HG02852 (cell line): ENCODE data around the gene MUC15.
A peak's percentile ranks its signal among the peaks of the same experiment; 100 is the strongest.
"Not testable (repeated sequence)": the region's sequence is repeated elsewhere in the genome, so short reads cannot be mapped to it uniquely, and the experiment has no call there.

Experiments
- ATAC-seq: cut with Tn5 transposase; IDR thresholded peaks from one replicate; pipeline ENCODE4 v1.9.1; 2021; ENCODE audit warnings: mild to moderate bottlenecking, moderate library complexity; ENCODE audit not compliant: unreplicated experiment

MUC15 gene, protein sequence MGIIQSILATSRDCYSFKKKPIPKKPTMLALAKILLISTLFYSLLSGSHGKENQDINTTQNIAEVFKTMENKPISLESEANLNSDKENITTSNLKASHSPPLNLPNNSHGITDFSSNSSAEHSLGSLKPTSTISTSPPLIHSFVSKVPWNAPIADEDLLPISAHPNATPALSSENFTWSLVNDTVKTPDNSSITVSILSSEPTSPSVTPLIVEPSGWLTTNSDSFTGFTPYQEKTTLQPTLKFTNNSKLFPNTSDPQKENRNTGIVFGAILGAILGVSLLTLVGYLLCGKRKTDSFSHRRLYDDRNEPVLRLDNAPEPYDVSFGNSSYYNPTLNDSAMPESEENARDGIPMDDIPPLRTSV

DNA sequence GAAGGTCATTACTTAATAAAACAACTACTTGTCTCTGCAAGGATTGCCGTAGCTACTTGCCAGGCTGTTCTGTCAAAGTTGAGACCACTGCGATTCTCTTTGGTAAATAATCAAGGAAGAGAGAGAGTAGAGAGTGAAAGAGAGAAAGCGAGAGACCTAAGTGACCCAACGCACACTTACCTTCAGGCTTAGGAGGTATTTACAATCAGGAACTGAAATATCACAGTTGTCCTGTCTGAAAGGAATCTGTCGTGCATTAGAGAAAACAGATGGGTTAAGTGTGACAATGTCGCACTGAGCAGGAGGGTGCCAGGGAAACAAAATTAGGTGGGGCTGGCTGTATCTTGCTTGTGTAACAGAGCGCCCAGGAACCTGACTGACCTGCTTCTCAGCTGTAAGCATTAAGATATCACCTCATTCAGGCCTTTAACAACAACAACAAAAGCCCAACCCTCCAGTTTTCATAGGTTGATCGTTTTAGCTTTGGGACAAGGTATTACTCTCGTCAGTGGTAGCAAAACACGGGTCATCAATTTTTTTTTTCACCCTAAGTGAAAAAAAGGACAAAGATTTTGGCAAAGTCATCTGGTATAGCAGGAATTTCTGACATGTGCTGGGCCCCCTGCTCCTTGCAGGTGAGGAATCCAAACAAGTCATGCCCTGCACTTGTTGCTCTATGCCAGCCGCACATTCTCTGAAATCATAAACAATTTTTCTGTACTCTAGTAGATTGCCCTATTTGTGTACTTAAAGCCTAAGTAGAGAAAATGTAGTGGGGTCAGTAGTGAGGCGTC lies at the start of gene MUC15:
Gene MUC15 (minus strand): TSS at position 403 of the 794 bp plus-strand sequence. CDS start 5,169 bp downstream, outside the sequence.
- no peak for ATAC-seq

DNA sequence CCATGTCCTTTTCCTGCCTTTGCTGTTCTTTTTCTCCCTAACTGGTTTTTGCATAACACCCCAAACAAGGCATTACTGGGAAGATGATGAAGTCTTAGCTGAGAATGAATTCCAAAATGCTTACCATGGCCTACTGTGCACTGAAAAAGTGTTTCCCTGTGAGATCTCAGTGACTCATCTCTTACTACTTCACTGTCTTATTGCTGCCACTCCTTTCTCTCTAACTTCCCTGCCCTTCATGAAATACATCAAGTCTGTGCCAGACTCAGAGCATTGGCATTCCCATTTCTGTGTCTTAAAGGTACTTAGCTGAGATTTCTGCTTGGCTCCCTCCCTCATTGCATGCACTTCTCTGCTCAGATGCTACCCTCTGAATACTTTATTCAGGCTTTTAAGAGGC lies 49.1 kb upstream of the MUC15 start:
- ATAC-seq = no peak

DNA sequence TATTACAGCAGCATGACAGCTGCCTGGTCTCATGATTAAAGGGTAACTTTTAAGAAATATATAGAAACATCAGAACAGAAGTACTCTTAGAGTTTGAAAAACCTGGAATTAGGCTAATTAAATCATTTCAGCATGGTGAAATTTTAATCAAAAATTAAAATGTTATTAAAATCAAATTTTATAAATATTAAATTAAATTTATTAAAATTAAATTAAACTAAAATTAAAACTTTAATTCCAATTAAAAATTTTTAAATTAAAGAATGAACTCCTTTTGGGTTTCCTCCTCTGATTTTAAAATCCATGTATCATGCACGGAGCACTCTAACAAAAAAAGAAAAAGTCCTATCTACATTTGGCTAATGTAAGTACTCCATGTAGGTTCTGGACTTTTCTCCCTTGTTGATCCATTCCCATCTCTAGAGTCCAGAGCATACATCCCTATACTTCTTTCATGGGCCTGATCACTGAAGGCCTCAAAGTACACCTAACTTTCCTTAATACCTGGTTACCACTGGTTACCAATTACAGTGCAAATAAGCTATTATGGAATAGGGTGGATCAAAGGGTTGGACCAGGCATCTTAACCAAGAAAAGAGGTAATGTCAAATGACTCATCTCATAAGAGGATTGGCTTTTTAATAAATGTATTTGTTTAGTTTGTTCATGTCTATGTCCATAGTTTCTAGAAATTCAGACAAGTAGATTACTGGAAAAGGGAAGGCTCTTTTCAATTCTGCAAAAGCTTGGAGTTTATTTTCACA lies 48.4 kb upstream of the MUC15 start:
- no peak for ATAC-seq

DNA sequence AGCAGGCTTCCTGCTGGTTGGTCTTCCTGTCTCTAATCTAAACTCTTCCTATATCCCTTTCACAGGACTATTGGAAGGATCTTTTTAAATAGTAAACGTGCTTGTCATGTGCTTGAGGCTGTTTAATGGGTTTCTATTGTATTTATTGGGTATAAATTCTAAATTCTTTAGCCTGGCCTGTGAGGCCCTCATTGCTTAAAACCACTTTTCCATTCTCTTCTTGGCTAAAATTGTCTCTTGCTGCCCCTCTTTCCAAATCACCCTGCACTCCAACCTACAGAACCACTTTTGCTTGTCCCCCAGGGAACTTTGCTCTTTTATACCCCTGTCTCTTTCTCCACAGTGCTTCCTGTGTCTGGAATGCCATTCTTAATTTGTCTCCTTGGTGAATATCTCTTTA lies 46.4 kb upstream of the MUC15 start:
- ATAC-seq = no peak

DNA sequence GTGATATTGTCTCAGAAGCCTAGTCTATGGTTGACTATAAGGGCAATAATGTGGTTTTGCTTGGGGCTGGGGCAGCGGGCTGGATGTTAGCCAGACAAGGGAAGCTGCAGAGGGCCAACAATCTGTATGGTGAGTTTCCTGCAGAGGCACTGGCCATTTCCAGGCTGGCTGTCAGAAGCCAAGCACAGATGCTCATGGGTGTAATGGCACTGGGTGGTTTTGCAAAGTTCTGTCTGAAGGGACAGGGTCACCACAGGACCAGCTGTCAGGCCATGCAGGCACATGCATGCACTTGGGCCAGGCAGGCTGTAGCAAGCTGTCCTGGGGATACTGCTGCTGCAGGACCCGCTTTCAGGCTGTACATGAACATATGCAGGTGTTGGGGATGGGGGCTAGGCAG lies 41.7 kb upstream of the MUC15 start:
- no peak for ATAC-seq

DNA sequence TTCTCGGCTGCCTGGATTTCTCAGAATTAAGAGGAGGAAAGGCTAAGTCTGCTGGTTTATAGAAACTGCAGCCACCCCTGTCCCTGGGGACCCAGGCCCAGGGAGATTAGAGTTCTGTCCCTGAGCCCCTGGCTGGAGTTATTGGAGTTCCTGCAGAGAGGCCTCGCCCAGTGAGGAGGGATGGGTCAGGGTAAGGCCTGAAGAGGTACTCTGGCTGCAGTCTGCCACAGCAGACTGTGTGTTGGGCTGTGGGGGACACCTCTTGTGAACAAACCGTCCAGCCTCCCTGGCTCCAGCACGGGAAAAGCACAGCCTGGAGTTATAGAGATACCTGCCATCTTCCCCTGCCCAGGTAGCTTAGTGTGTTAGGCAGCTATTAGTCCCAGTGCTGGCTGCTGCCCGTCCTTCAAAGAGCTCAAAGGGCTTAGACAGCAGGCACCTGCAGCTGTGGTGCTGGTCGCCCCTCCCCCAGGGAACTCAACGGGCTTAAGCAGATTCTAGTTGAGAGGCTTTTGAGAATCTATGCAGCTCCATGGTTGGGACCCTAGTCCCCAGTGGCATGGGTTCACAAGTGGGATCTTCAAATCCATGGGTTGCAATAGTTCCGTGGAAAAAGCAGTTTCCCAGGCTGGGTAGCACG lies 36.6 kb upstream of the MUC15 start:
- peak; percentile 30 for ATAC-seq

DNA sequence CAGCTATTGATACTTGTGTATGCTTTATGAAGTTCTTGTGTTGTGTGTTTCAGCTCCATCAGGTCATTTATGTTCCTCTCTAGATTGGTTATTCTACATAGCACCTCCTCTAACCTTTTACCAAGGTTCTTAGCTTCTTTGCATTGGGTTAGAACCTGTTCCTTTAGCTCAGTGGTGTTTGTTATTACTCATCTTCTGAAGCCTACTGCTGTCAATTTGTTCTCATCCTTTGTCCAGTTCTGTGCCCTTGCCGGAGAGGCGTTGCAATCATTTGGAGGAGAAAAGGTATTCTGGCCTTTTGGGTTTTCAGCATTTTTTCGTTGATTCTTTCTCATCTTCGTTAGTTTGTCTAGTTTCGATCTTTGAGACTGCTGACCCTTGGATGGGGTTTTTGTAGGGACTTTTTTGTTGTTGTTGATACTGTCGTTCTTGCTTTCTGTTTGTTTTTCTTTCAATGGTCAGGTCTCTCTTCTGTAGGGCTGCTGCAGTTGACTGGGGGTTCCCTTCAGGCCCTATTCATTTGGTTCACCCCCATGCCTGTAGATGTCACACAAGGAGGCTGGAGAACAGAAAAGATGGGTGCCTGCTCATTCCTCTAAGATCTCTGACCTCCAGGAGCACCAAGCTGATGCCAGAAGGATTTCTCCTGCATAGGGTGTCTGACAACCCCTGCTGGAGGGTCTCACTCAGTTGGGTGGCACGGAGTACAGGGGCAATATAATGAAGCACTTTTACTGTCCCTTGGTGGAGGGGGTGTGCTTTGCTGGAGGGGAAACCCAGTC lies 35.9 kb upstream of the MUC15 start:
- ATAC-seq = peak; percentile 72

DNA sequence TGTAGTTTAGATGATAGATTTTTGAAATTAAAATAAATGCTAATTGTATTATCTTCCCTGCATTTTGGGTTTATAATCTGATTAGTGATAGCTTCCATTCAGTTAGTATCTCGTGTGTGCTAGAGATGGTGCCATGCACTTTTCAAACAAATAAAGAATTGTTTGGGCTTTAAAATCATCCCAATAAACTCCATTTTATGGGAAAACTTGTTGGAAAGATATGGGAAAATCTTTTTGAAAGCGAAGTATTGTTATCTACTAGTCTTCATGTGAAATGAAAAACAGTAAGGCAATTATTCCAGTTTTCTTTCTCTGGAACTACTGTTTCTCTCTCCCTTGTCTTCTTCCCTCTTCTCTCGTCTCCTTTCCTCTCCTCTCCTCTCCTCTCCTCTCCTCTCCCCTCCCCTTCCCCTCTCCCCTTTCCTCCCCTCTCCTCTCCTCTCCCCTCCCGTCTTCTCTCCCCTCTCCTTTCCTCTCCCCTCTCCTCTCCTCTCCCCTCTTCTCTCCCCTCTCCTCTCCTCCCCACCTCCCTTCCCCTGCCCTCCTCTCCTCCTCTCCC lies 27.9 kb upstream of the MUC15 start:
- no peak for ATAC-seq

DNA sequence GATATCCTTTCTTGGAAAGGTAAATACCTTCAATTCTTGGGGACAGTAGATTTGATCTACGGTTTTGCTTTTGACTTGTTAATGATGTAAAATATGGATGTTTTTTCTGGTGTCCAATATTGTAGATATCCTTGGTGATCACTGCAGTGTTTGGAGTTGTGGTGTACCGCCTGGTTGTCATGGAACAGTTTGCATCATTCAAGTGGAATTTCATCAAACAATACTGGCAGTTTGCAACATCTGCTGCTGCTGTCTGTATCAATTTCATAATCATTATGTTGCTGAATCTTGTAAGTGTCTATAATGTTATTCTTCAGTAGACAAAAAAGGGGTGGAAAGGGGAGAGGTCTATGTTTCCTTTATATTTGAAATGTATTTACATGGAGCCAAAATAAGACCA lies 27.4 kb upstream of the MUC15 start:
- no peak for ATAC-seq

DNA sequence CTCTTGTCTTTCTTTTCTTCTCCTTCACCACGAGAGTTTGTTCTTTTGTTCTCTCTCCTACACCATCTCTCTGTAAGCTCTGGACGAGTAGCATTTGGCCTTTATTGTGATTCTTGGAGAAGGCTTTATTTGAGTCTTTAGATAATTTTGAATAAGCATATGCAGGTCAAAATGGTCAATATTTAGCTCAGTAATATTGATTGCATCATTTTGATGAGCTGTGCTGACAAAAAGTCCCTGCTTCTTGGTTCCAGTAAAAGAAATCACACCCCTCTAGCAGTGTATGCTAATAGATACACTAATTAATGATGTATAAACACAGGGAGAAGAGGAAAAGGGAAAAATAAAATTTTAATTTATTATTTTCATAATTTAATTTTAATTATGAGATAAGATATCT lies 25.8 kb upstream of the MUC15 start:
- no peak for ATAC-seq

DNA sequence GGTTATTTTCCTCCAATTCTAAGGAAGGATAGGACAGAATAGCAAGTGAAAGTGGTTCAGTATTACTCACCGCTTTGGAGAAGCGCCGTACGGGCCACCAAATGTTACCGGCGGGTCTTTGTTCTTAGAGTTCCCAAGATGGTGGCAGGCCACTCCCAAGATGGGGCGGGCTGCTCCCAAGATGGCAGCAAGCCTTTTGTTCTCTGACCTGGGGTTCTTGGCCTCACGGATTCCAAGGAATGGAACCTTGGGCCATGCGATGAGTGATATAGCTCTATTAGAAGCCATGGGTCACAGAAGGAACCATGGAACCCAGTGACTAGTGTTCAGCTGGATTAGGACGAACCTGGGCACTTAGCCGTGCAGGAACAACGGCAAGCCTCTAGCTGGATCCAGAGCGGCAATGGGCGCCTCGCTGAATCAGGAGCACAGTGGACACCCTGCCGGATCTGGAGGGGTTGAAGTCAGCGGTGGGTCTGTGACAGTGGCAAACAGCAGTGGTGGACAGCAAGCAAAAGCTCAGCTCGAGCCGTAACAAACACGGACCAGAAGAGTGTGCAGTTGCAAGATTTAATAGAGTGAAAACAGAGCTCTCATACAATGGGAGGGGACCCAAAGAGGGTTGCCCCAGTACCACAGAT lies 25.1 kb upstream of the MUC15 start:
- not testable (repeated sequence) for ATAC-seq

DNA sequence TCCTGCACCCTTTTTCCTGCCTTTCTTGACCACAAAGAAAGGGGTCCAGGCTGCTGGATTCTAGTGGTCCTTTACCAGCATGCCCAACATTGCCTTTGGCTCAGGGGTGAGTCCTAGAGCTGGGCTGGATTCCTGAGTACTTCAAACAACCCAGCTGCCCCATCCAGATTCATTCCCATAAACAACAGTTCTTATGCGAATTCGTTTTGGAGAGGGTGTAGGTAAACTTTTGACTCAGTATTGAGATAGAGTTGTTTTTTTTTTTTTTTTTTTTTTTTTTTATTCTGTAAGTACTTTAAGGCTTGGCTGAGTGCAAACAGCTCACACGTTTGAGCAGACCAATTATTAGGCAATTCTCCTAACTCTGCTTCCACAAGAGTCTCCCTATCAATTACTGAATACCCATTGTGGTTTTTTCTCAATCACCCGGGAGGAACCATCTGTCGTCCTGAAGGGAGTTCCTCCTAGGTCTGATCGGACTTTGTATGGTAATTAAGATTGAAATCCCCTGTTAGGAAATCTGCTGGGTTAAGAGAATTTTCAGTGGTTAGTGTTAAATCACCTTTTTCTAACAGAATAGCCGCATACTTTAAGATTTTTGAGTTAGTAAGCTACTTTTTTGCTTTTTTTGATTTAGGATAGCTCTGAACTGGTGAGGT lies 23.3 kb upstream of the MUC15 start:
- not testable (repeated sequence) for ATAC-seq

DNA sequence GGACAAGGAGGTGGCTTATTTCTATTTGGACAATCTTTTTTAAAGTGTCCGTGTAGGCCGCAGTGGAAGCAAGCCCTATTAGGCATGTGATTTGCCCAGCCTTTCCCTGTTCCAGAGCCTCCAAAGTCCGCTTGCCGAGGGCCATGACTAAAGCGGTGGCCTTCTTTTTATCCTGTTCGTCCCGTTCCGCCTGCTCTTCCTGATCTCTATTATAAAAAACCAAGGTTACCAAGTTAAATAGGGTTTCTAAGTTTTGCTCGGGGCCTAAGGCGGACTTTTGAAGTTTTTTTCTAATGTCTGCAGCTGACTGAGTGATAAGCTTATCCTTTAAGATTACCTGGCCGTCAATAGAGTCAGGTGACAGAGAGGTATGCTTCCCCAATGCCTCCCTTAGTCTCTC lies 21.6 kb upstream of the MUC15 start:
- no peak for ATAC-seq

DNA sequence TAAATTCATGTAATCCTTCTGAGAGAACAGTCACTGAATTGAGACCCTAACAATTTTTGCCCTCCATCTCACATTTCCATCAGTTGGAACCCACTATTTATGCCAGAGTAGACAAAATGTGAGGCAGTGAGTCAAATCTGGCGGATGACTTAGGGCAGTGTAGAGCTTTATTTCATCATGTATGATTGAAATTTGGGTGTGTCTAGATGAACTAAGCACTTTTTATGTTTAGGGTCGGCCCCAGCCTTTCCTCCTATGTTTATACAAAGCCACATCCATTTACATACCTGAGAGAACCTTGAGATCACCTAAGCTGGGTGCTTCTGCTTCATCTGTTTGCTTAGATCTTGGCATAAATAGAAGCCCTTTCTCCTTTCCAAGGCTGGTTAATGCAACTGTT lies 15.0 kb upstream of the MUC15 start:
- ATAC-seq = no peak

DNA sequence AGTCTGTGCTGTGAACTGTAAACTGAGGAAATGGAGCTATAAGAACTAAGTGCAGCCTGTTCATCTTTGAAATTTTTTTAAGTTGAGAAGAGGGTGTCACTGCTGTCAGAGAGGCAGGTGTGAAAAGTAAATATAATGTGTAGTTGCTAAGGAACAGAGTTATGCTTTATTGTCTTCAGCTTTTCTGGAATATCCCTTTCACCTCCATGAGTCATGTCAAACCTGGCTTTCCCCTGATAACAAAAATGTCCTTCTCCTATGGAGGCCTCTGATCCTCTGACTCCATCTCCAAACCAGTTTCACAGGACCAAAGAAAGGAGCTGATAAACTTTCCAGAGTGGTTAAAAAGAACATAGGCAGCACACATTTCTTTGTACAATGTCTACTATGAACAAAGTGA lies 12.8 kb upstream of the MUC15 start:
- ATAC-seq = no peak

DNA sequence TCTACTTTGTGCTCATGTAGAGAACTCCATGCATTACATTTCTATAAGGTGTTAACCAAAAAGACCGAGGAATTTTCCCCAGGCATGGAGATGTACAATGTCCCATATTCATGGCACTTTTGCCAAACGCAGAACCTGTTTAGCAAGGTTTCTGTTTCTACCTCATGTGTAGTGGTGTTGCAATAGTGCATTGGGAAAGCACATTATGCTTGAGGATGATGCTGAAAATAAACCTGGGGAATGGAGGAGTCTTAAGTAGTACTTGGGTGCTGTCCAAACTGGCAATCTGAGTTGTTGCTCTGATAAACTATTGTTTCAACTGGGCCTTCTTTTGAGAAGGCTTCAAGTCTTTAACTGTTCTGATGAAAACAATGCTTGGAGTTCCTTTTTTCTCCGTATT lies 11.5 kb upstream of the MUC15 start:
- ATAC-seq = no peak

DNA sequence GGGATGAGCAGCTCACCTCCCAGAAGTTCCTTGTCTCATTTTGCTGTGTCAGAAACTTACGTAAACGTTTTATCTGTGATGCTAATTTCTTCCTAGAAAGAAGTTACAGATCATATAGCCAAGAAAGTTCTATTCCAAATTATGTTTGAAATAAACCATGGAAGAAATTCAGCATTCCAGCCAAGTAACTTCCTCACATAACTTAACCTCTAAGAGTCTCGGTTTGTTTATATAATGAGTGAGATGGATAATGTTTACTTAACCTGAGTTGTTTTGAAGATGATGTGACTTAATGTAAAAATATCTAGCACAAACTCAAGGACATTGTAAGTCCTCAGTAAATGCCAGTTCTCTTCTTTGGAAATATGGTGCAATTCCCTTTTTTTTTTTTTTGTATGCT lies 8.9 kb upstream of the MUC15 start:
- ATAC-seq = no peak

DNA sequence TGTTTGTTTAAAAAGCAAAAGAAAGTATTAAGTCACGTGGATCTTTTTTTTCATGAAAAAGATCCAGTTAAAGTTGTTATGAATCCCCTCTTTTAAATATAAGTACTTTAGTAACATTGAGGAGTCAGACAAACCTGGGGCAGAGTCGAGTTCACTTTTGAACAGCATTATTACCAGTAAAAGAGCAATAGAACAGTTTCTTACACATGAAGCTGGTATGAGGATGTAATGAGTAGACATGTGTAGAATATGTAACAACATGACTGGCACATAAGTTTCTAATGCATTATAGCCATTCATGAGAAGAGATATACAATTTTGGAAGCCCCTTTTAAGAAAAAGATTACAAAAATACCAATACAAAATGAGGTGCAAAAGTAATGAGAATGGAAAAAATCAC lies 7.6 kb upstream of the MUC15 start:
- no peak for ATAC-seq
